GM19467 (cell line): ENCODE measurements around the gene COQ8A.
"Not testable (repeated sequence)": the region's sequence is repeated elsewhere in the genome, so short reads cannot be mapped to it uniquely, and the experiment has no call there.

Source experiments
- ATAC-seq: cut with Tn5 transposase; IDR thresholded peaks from one replicate; pipeline ENCODE4 v1.9.1; 2021; ENCODE audit warnings: mild to moderate bottlenecking, moderate library complexity; ENCODE audit not compliant: unreplicated experiment

The COQ8A gene

DNA sequence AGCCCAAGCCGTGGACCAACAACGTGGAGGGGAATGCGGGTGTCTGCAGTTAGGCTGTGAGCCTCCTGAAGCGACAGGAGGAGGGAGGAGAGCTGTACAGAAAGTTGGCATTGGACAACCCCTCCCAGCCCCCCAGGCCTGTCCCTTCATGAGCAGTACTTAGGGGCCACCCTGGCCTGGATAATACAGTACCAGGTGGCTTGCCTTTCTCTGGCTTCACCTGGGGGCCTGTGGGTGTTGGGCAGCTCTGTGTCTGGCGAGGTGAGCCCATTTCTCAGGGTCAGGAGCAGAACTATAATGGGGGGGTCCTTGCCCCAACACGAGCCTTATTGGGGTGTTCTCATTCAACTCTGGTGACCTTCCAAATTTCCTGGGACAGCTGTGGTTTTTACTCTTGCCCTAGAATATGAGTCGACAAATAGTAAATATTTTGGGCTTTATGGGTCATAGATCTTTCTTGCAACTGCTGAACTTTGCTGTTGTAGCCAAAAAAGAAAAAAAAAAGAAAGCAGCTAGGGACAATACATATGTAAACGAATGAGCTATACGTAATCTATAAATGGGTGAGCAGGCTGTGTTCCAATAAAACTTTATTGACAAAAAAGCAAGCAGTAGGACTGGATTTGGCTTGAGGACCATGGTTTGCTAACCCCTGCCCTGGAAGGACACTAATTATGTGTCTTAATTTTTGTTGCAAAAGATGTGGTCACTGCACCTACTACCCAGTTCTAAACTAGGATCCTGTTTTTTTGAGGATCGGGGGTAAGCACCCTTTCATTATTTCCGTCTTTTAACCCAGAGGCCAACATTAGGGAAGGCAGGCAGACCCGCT, 11.4 kb downstream of the COQ8A start:
- no peak for ATAC-seq

DNA sequence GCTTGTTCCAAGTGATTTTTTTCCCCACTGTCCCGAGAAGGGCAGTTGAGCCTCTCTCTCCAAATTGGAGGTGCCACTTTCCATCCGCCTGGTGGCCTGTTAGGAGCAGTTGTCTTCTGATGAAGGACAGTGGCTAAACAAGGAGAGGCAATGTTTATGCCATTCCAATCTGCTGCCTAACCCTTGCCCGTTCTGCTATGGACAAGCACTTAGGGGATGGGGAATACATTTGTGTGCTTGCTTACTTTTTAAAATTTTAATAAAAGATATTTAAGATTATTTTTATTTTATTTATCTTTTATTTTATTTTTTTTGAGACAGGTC, 12.0 kb downstream of the COQ8A start:
- no peak for ATAC-seq

DNA sequence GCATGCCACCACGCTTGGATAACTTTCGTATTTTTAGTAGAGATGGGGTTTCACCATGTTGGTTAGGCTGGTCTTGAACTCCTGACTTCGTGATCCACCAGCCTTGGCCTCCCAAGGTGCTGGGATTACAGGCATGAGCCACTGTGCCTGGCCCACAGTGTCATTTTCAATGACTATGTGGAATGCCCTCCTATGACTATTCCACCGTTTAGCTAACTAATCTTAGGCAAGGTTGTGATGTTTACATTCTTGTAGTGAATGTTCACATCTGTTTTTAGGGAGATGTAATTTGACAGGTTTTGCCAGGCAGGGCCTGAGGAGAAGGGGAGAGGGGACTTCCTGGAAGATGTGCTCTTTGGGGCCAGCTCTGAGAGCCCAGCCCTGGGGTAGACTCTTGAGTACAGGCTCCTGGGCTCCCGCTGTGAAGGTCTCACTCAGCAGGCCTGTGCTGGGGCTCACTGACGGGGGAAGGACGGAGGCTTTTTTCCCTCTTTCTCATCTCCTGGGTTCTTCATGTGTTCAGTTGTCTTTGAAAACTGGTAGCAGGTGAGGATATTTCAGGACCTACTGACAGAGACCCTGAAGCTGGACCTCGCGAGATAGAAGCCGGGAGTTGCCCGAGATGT, 13.2 kb downstream of the COQ8A start:
- no peak for ATAC-seq

DNA sequence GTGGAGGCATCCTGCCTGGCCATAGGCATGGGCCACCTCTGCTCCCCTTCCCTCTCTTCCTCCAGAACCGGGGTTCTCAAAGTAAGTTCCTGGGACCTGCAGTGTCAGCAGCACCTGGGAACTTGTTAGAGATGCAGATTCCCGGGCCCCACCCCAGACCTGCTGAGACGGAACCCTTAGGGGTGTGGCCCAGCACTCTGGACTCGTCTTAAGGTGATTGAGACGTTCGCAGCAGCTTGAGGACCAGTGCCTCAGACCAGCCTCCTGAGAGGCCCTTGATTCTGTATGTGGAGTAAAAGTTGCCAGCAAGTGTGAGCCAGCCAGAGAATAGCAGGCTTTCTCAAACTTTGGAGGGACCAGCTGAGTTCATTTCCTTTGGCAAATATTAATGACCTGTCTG, 14.2 kb downstream of the COQ8A start:
- no peak for ATAC-seq

DNA sequence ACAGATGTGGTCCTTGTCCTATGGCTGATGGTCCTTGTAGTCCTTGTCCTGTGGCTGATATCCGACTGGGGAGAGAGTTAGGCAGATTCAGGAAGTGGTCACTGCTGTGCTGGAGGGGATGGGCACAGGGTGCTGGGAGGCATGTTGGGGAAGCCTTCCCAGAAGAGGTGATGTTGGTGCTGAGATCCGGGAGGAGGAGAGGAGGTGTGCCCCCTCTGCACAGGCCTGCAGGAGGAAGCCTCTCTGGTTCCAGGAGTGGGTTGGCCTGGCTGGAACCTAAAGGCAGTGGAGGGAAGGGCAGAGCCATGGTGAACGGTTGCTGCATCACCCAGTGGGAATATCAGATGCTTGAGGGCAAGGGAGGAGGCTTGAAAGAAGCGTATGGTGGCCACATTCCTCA, 14.7 kb downstream of the COQ8A start:
- no peak for ATAC-seq

DNA sequence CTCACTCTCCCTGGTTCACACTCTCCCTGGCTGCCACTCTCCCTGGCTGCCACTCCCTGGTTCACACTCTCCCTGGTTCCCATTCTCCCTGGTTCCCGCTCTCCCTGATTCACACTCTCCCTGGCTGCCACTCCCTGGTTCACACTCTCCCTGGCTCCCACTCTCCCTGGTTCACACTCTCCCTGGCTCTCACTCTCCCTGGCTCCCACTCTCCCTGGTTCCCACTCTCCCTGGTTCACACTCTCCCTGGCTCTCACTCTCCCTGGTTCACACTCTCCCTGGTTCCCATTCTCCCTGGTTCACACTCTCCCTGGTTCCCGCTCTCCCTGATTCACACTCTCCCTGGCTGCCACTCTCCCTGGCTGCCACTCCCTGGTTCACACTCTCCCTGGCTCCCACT, 15.8 kb downstream of the COQ8A start:
- ATAC-seq, result not testable (repeated sequence)

DNA sequence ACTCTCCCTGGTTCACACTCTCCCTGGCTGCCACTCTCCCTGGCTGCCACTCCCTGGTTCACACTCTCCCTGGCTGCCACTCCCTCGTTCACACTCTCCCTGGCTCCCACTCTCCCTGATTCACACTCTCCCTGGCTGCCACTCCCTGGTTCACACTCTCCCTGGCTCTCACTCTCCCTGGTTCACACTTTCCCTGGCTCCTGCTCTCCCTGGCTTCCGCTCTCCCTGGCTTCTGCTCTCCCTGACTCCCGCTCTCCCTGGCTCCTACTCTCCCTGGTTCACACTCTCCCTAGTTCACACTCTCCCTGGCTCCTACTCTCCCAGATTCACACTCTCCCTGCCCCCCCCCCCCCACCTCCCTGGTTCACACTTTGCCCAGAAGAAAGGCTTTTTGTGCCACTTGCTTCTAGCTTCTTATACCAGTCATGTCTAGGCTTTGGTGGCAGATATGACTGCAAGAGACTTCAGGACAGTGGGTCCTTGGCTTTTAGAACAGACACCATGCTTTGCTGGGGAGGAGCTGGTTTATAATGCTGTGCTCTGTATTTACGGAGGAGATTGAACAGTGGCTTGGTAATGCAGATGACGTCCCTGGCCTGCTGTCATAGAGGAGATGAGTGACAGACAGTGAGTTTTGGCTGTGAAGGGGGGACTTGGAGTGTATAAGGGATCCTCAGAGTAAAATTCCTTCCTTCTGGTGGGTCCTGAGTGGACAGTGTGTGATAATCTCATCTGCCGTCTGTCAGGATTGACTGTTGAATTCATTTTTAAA, 17.0 kb downstream of the COQ8A start:
- no peak for ATAC-seq

DNA sequence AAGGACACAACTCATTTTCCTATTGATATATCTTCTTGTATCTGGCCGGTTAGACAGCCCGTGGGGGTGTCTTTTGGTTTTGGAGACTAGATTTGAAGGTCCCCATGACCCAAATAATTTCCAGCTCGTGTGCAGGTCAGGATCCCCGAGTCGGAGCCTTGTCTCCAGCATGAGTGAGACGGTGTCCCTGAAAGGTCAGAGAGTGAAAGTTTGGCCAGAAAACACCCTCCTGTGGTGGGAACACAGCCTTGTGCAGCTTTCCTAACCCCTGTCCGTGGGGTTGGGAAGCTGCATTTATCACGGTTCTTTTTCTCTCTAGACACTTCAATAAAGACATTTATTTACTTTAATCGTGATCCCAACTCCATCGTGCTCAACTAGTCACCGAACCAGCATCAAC, 17.6 kb downstream of the COQ8A start:
- no peak for ATAC-seq

DNA sequence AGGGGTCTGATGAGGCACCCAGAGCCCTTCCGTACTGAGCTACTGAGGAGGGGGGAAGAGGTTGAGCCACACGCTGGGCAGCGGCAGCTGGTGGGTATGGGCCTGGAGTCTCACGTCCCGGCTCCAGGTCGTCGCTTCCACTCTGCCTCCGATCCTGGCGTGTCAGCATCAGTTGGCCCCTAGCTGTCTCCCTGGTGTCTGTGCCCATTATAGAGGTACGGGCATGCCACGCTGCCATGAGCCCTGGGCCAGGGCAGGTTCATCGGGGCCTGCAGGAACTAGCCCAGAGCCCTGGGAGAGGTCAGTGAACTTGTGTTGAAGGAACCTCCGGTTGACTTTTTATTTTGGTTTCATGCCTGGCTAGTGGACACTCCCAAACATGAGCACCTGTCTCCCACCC, 18.2 kb downstream of the COQ8A start:
- ATAC-seq, result no peak

DNA sequence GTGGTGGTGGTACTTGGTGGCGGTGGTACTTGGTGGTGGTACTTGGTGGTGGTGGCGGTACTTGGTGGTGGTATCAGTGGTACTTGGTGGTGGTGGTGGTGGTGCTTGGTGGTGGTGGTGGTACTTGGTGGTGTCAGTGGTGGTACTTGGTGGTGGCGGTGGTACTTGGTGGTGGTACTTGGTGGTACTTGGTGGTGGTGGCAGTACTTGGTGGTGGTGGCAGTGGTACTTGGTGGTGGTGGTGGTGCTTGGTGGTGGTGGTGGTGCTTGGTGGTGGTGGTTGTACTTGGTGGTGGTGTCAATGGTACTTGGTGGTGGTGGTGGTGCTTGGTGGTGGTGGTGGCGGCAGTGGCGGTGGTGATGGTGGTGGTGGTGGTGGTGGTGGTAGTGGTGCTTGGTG, 20.2 kb downstream of the COQ8A start:
- ATAC-seq, result no peak

DNA sequence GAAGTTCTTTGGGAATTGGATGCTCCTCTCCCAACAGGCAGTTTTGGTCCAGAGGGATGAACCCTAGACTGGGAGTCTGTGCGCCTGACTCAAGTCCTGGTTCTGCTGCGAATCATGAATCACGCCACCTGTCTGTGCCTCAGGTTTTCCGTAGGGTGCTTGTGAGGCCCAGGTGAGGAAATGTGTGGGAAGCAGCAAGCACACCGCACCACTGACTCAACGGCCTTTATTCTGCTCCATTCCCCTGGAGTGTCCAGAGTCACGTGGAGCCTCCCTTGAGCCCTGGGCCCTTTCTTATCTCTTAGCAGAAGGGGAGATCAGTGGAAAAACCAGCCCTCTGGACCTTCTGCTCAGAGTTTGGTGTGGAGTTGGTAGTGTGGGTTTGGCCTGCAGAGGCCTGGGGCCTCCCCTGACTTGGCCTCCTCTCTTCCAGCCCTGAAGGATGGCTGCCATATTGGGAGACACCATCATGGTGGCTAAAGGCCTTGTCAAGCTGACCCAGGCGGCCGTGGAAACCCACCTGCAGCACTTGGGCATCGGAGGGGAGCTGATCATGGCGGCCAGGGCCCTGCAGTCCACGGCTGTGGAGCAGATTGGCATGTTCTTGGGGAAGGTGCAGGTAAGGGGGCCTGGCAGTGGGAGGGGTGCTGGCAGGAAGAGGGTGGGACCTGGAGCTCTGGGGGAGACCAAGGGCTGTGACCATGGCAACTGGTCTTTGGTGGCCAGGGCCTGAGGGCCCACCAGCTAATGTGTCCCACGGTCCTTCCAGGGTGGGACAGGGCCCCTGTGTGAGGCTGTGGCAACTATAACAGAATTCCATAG, 21.1 kb downstream of the COQ8A start:
- ATAC-seq, result no peak

DNA sequence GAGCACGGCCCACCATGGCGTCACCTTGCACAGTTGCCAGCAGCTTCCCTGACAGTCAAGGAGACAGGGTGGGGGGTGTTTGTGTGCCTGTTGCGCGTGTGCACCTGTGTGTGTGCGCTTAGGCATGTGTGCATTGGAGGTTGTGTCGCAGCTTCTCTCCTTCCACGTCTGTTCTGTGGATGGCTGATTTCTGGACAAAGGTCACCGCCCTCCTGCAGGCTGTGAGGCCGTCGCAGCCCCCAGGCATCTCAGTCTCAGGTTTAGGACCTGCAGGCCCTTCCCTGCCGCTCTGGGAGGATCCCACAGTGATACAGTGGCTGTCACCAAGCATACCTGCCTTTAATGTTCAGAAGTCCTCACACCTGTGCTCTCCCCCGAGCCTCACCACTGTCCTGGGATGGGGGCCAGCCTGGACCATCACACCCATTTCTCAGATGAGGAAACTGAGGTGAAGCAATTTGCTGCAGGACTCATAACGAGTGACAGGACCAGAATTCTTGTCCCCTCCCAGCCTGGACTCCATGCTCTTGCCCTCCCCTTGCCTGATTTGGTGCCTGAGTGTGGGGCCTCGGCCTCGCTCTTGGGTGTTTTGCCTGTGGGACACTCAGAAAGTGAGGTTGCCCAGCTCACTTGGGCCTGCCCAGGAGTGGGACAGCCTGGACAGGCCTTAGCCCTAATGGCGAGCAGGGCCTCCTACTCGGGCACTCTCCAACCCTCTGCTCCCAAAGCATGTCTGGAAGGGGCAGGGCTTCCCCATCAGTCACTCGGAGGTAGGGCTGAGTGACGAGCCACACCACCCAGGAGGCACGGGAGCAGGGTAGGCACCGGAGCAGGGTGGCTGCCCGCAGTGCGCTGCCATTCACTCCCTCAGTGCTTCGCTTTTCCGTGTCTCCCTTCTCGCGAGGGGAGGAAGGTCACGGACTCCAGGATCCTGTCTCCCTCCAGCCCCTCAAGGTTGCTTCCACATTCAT, 22.6 kb downstream of the COQ8A start:
- no peak for ATAC-seq

DNA sequence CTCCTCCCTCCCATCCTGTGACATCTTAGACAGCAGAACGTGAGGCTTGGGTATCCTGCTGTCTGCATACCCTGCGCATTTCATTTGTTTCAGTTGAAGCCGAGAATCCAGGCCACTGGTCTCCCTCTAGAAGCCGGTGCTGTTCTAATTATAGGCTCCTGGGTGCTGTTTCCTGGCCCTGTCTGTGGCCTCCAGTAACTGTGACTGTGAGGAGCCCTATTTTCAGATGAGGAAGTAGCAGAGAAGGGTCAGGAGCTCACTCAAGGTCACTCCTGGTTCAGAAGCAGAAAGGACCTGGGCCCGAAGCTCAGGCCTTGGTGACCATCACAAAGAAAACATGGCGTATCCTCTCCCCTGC, 24.0 kb downstream of the COQ8A start:
- no peak for ATAC-seq

DNA sequence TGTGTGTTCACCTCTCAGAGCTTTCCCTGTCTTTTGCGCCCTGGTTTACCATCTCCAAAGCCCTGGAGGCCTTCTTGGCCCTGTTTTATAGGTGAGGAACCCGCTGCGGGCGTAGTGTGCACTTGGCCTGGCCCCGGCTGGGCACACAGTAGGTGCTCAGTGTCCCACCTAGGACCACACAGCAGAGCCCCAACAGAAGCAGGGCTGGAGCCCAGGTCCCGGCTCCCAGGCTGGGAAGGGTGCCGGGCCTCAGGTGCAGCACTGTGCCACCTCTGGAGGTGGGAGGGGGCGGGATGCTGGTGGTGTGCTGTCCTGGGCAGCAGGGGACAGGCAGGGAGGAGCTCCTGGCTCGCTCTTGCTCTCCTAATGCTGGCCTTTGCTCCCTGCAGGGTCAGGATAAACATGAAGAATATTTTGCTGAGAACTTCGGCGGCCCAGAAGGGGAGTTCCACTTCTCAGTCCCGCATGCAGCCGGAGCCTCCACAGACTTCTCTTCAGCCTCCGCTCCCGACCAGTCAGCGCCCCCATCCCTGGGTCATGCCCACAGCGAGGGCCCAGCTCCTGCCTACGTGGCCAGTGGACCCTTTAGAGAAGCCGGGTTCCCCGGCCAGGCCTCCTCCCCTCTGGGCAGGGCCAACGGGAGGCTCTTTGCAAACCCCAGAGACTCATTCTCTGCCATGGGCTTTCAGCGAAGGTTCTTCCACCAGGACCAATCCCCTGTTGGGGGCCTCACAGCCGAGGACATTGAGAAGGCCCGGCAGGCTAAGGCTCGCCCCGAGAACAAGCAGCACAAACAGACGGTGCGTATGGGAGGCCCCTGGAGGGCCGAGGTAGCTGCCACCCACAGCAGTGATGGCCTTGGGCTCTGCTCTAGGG, 24.8 kb downstream of the COQ8A start:
- ATAC-seq, result no peak

DNA sequence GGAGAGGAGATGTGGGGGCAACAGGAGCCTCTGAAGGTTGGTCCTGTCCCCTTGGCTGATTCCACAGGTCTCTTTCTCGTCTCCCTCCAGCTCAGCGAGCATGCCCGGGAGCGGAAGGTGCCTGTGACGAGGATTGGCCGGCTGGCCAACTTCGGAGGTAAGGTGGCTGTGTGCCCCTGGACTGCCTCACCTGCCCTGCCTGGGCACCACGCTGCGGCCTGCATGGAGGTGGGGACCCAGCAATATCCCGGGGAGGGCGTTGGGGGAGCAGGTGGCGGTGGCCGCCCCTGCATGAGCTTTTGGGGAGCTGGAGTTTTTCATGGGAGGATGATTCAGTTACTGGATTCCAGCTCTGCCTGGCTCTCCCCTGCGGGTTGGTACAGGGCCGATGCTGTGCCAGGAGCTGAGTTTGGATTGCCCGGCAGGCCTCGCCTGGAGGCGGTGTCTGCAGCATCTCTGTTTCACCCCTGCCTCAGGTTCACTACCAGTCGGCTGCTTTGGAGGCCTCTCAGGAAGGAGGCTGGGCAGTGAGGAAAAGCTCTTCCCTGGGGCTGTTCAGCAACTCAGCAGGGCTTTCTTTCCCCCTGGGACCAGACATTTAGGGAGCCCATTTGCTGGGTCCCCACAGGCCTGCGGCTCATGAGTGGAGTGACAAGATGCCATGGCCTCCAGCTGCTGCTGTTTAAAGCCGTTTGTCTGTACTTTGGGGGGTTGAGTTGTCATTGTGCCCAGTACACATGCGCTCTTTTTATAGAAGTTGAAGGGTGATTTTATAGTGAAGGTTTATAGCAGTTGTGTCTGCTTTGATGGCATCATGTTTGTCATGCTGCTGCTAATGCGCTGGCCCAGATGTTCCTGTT, 25.7 kb downstream of the COQ8A start:
- no peak for ATAC-seq

DNA sequence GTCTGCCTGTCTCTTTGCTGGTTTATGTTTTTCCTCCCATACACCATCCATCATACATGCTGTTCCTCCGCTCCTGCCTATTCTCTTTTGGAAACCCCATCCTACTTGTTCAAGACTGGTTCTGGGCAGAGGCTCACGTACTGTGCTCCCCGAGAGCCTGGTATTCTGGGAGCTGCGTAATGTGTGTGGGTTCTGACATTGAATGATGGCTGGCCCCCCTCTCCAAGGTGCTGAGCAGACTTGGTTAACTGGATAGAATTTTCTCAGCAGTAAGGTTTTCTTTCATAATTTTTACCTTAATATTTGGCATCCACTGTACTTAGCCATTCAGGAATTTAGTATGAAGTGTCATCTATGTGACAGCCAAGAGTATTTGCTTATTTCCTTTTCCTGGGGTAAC, 26.6 kb downstream of the COQ8A start:
- no peak for ATAC-seq

DNA sequence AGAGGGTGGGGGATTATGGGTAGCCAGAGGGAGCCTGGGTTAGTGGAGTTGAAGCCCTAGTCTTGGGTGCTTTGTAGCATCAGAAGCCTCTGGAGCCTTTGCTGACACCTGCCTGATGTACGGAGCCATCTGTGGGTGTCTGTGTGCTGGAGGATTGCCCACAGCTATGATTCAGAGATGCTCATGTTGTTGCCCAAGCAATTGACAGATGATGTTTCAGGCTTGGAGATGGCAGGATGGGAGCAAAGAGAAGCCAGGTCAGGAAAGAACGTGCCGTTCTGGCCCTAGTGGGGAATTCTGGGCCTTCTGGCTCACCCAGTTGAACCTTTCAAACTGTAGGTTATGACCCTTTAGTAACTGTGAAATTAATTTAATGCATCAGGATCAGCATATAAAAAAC, 27.6 kb downstream of the COQ8A start:
- ATAC-seq, result no peak

DNA sequence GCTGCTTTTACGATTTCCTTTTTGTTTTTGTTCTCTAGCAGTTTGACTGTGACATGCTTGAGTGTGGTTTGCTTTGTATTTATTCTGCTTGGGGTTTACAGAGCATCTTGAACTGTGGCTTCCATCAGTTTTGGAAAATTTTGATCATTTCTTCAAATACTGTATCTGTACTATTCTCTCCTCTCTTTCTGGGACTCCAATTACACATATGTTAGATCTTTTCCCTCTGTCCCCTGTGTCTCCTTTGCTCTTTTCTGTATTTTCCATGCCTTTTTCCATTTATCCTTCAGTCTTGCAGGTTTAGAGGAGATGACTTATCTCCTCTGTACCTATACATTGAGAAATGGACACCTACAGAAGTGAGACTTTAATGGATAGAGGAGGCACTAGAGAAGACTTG, 31.7 kb downstream of the COQ8A start:
- ATAC-seq, result no peak
